ENCODE results near the gene CCDC18.

DNA sequence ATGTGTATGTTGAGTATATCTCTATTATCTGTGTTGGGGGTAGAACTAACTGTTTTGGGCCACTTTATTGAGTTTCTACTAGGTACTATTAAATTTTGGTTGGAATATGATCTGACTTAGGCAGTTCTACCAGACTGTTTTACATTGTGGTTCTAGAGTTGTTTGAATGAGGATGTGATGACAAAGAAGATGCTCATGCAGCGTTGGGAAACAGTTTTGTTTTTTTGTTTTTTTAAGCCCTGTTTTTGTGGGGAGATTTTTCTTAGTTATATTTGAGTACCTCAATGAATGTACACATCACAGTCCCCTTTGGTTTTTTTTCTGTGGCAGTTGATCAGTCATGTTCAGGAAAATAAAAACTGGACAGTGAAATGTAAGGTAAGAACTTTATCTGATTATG lies 40.4 kb upstream of the CCDC18 start:
- TF ChIP-seq, protein P1, sequence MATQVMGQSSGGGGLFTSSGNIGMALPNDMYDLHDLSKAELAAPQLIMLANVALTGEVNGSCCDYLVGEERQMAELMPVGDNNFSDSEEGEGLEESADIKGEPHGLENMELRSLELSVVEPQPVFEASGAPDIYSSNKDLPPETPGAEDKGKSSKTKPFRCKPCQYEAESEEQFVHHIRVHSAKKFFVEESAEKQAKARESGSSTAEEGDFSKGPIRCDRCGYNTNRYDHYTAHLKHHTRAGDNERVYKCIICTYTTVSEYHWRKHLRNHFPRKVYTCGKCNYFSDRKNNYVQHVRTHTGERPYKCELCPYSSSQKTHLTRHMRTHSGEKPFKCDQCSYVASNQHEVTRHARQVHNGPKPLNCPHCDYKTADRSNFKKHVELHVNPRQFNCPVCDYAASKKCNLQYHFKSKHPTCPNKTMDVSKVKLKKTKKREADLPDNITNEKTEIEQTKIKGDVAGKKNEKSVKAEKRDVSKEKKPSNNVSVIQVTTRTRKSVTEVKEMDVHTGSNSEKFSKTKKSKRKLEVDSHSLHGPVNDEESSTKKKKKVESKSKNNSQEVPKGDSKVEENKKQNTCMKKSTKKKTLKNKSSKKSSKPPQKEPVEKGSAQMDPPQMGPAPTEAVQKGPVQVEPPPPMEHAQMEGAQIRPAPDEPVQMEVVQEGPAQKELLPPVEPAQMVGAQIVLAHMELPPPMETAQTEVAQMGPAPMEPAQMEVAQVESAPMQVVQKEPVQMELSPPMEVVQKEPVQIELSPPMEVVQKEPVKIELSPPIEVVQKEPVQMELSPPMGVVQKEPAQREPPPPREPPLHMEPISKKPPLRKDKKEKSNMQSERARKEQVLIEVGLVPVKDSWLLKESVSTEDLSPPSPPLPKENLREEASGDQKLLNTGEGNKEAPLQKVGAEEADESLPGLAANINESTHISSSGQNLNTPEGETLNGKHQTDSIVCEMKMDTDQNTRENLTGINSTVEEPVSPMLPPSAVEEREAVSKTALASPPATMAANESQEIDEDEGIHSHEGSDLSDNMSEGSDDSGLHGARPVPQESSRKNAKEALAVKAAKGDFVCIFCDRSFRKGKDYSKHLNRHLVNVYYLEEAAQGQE (IDR thresholded peaks at IDR 0.05; ENCODE audit: insufficient read depth in 1 of 2, low read depth in 2 of 2, low read length in 2 of 2): no peak
- TF ChIP-seq POLR2AphosphoS5 (IDR thresholded peaks at IDR 0.05; ENCODE audit: low read depth, low read length): no peak
